ENCODE measurements around the gene ZBTB34.

ZBTB34 gene

GRCh38 chr9:126874546-126875314 lies 14.3 kb downstream of the ZBTB34 start:
- DNase-seq (ENCODE audit: low read depth) = no peak
- no peak overlapping the region for H3K4me3 ChIP-seq (ENCODE audit: low read depth, low read length)

- no peak for DNase-seq (ENCODE audit: low read depth)
- H3K4me3 ChIP-seq (ENCODE audit: low read depth, low read length) = no peak overlapping the region
These were observed 15.5 kb downstream of the ZBTB34 start for GRCh38 chr9:126875756-126876510.

GRCh38 chr9:126876531-126876930 lies 16.1 kb downstream of the ZBTB34 start:
- no peak for DNase-seq (ENCODE audit: low read depth)
- no peak overlapping the region for H3K4me3 ChIP-seq (ENCODE audit: low read depth, low read length)

GRCh38 chr9:126877418-126877817 lies 17.0 kb downstream of the ZBTB34 start:
- H3K4me3 ChIP-seq (ENCODE audit: low read depth, low read length) = no peak overlapping the region
- no peak for DNase-seq (ENCODE audit: low read depth)

- DNase-seq (ENCODE audit: low read depth) = no peak
- H3K4me3 ChIP-seq (ENCODE audit: low read depth, low read length) = no peak overlapping the region
These were observed 18.8 kb downstream of the ZBTB34 start for GRCh38 chr9:126879288-126879687.

GRCh38 chr9:126880226-126880946 lies 19.9 kb downstream of the ZBTB34 start:
- no peak overlapping the region for H3K4me3 ChIP-seq (ENCODE audit: low read depth, low read length)
- DNase-seq (ENCODE audit: low read depth) = no peak

GRCh38 chr9:126880947-126881332 lies 20.5 kb downstream of the ZBTB34 start:
- no peak for DNase-seq (ENCODE audit: low read depth)
- no peak overlapping the region for H3K4me3 ChIP-seq (ENCODE audit: low read depth, low read length)

GRCh38 chr9:126882746-126883145 lies 22.3 kb downstream of the ZBTB34 start:
- DNase-seq (ENCODE audit: low read depth) = no peak
- H3K4me3 ChIP-seq (ENCODE audit: low read depth, low read length) = no peak overlapping the region

GRCh38 chr9:126883636-126884035 lies 23.2 kb downstream of the ZBTB34 start:
- no peak for DNase-seq (ENCODE audit: low read depth)

GRCh38 chr9:126885131-126885641 lies 24.7 kb downstream of the ZBTB34 start:
- no peak for DNase-seq (ENCODE audit: low read depth)
- H3K4me3 ChIP-seq (ENCODE audit: low read depth, low read length) = no peak overlapping the region

More at GRCh38 chr9:126883636-126884035, 23.2 kb downstream of the ZBTB34 start:
- no peak overlapping the region for H3K4me3 ChIP-seq (ENCODE audit: low read depth, low read length)

GRCh38 chr9:126886034-126886822 lies 25.8 kb downstream of the ZBTB34 start:
- no peak overlapping the region for H3K4me3 ChIP-seq (ENCODE audit: low read depth, low read length)
- DNase-seq (ENCODE audit: low read depth) = no peak

- H3K4me3 ChIP-seq (ENCODE audit: low read depth, low read length) = no peak overlapping the region
- no peak for DNase-seq (ENCODE audit: low read depth)
These were observed 26.5 kb downstream of the ZBTB34 start for GRCh38 chr9:126886897-126887296.

GRCh38 chr9:126891676-126892075 lies 31.2 kb downstream of the ZBTB34 start:
- DNase-seq (ENCODE audit: low read depth) = no peak
- H3K4me3 ChIP-seq (ENCODE audit: low read depth, low read length) = no peak overlapping the region

- H3K4me3 ChIP-seq (ENCODE audit: low read depth, low read length) = no peak overlapping the region
- no peak for DNase-seq (ENCODE audit: low read depth)
These were observed 32.6 kb downstream of the ZBTB34 start for GRCh38 chr9:126893079-126893478.

GRCh38 chr9:126894052-126894603 lies 33.7 kb downstream of the ZBTB34 start:
- H3K4me3 ChIP-seq (ENCODE audit: low read depth, low read length) = no peak overlapping the region
- no peak for DNase-seq (ENCODE audit: low read depth)

- no peak for DNase-seq (ENCODE audit: low read depth)
- H3K4me3 ChIP-seq (ENCODE audit: low read depth, low read length) = no peak overlapping the region
These were observed 41.8 kb downstream of the ZBTB34 start for GRCh38 chr9:126902210-126902609.

- no peak overlapping the region for H3K4me3 ChIP-seq (ENCODE audit: low read depth, low read length)
- no peak for DNase-seq (ENCODE audit: low read depth)
These were observed 44.1 kb downstream of the ZBTB34 start for GRCh38 chr9:126904586-126904985.

- DNase-seq (ENCODE audit: low read depth) = no peak
- H3K4me3 ChIP-seq (ENCODE audit: low read depth, low read length) = no peak overlapping the region
These were observed 45.7 kb downstream of the ZBTB34 start for GRCh38 chr9:126906091-126906490.

- H3K4me3 ChIP-seq (ENCODE audit: low read depth, low read length) = no peak overlapping the region
- no peak for DNase-seq (ENCODE audit: low read depth)
These were observed 46.6 kb downstream of the ZBTB34 start for GRCh38 chr9:126907058-126907457.

Data from skeletal muscle cell (primary cell).